H1 (cell line): ENCODE measurements around the gene IGFBP1. TPM values are rescaled to one million over a fixed set of nuclear protein-coding genes. Genes with fewer than 3 reads are reported as not detected.

ENCODE experiments used
- CTCF ChIA-PET: fragments of 300-600 bp; sonication (Branson Sonifier 250); formaldehyde crosslinking; loops from one replicate; lab custom pipeline; 2021; ENCODE audit not compliant: partially characterized antibody; lab: Charles Lee
- POLR2A ChIA-PET: fragments of 300-600 bp; sonication (Branson Sonifier 250); formaldehyde crosslinking; loops from one replicate; lab custom pipeline; 2021; ENCODE audit warnings: inconsistent platforms; ENCODE audit not compliant: partially characterized antibody; lab: Charles Lee
- DNase-seq, 2 experiments: peaks; one replicate each; pipeline versions ENCODE4 v3.0.0 to v3.0.0-alpha.2; 2010 to 2022; ENCODE audit warnings: low spot score in 2 of 2, low read depth in 1 of 2, mixed read lengths in 1 of 2
- FAIRE-seq: peaks from 2 replicates; lab custom pipeline; 2011; peaks lifted over from hg19 to GRCh38; lab: Jason Lieb, UNC
- H2AFZ ChIP-seq: 2 replicates; pipeline ENCODE4 v1.8.1; 2012; ENCODE audit warnings: low read length, inconsistent platforms
- H2AK5ac ChIP-seq: 2 replicates; pipeline ENCODE4 v1.6.1; 2013; ENCODE audit warnings: low read depth, low read length
- H2BK120ac ChIP-seq: replicated peaks from 2 replicates; pipeline ENCODE3; 2013; ENCODE audit warnings: low read depth, low read length, inconsistent platforms
- H2BK12ac ChIP-seq: 2 replicates; pipeline ENCODE4 v1.6.1; 2013; ENCODE audit warnings: low read depth, low read length
- H2BK15ac ChIP-seq: 2 replicates; pipeline ENCODE4 v1.6.1; 2013; ENCODE audit warnings: low read length
- H2BK20ac ChIP-seq: 2 replicates; pipeline ENCODE4 v1.6.1; 2013; ENCODE audit warnings: low read length
- H2BK5ac ChIP-seq: 2 replicates; pipeline ENCODE4 v1.6.1; 2013; ENCODE audit warnings: low read depth, low read length
- H3K14ac ChIP-seq: 2 replicates; pipeline ENCODE4 v1.6.1; 2013; ENCODE audit warnings: inconsistent platforms; ENCODE audit not compliant: insufficient read length
- H3K18ac ChIP-seq: 2 replicates; pipeline ENCODE4 v1.6.1; 2013; ENCODE audit warnings: low read length; ENCODE audit errors: extremely low read depth
- H3K23ac ChIP-seq: 2 replicates; pipeline ENCODE4 v1.6.1; 2013; ENCODE audit warnings: inconsistent platforms; ENCODE audit not compliant: insufficient read length
- H3K23me2 ChIP-seq: 2 replicates; pipeline ENCODE4 v1.6.1; 2013; ENCODE audit warnings: low read depth, low read length
- H3K27ac ChIP-seq: 2 replicates; pipeline ENCODE4 v1.6.1; 2011; ENCODE audit warnings: low read depth, low read length, inconsistent platforms
- H3K27me3 ChIP-seq, 4 experiments: replicated peaks in 1 of 4; 1 replicate in 1 of 4; 2 replicates in 3 of 4; pipeline versions ENCODE4 v1.6.1 to v1.8.1; 2011 to 2013; ENCODE audit warnings: low read length in 3 of 4, mild to moderate bottlenecking in 3 of 4, inconsistent platforms in 2 of 4, mixed read lengths in 2 of 4, moderate library complexity in 1 of 4; ENCODE audit not compliant: control insufficient read depth in 3 of 4, insufficient read depth in 3 of 4; ENCODE audit errors: extremely low read depth in 1 of 4
- H3K36me3 ChIP-seq, 4 experiments: 2 replicates each; pipeline versions ENCODE4 v1.6.1 to v1.8.1; 2011 to 2013; ENCODE audit warnings: mild to moderate bottlenecking in 4 of 4, low read length in 3 of 4, moderate library complexity in 2 of 4, control low read depth in 1 of 4, inconsistent platforms in 1 of 4; ENCODE audit not compliant: insufficient read depth in 4 of 4, control insufficient read depth in 2 of 4
- H3K4ac ChIP-seq: replicated peaks from 2 replicates; pipeline ENCODE3; 2013; ENCODE audit warnings: low read length, low read depth, mixed read lengths, inconsistent platforms; ENCODE audit not compliant: insufficient read length
- H3K4me1 ChIP-seq, 4 experiments: replicated peaks in 1 of 4; 1 replicate in 1 of 4; 2 replicates in 3 of 4; pipeline versions ENCODE4 v1.6.1 to v1.8.1; 2011 to 2013; ENCODE audit warnings: low read length in 3 of 4, inconsistent platforms in 2 of 4, mixed read lengths in 1 of 4; ENCODE audit not compliant: insufficient read depth in 4 of 4, control insufficient read depth in 3 of 4
- H3K4me2 ChIP-seq, 2 experiments: 2 replicates each; pipeline versions ENCODE4 v1.6.1 to v1.8.1; 2011 to 2013; ENCODE audit warnings: low read depth in 2 of 2, low read length in 2 of 2, control low read depth in 1 of 2, inconsistent platforms in 1 of 2, mild to moderate bottlenecking in 1 of 2; ENCODE audit not compliant: insufficient read depth in 1 of 2
- H3K4me3 ChIP-seq, 4 experiments: fragments of 200-600, 300-600 bp in 1 of 4; sonication (generic), shearing (Covaris generic), sonication (Bioruptor Twin) in 1 of 4; 2 replicates each; pipeline versions ENCODE4 v1.5.1 to v1.8.1; 2011 to 2016; ENCODE audit warnings: low read length in 4 of 4, low read depth in 3 of 4, control low read depth in 2 of 4, inconsistent platforms in 2 of 4, mild to moderate bottlenecking in 2 of 4, mixed read lengths in 1 of 4, moderate library complexity in 1 of 4; ENCODE audit not compliant: insufficient read depth in 2 of 4; ENCODE audit errors: extremely low read depth in 1 of 4
- H3K56ac ChIP-seq: replicated peaks from 2 replicates; pipeline ENCODE3; 2013; ENCODE audit warnings: low read depth, mild to moderate bottlenecking, mixed read lengths, low read length, inconsistent platforms; ENCODE audit not compliant: insufficient read length
- H3K79me1 ChIP-seq: 2 replicates; pipeline ENCODE4 v1.6.1; 2013; ENCODE audit warnings: low read depth, low read length, control low read depth
- H3K79me2 ChIP-seq, 2 experiments: 2 replicates each; pipeline versions ENCODE4 v1.6.1 to v1.8.1; 2012 to 2013; ENCODE audit warnings: low read length in 2 of 2, mild to moderate bottlenecking in 2 of 2, inconsistent platforms in 1 of 2; ENCODE audit not compliant: insufficient read depth in 2 of 2, control insufficient read depth in 1 of 2
- H3K9ac ChIP-seq, 4 experiments: replicated peaks in 1 of 4; 1 replicate in 1 of 4; 2 replicates in 3 of 4; pipeline versions ENCODE4 v1.6.1 to v1.8.1; 2011 to 2013; ENCODE audit warnings: low read depth in 3 of 4, low read length in 3 of 4, control low read depth in 2 of 4, mild to moderate bottlenecking in 2 of 4, moderate library complexity in 2 of 4, inconsistent platforms in 1 of 4; ENCODE audit errors: extremely low read depth in 1 of 4
- H3K9me3 ChIP-seq, 2 experiments: 2 replicates each; pipeline versions ENCODE4 v1.6.1 to v1.8.1; 2012 to 2013; ENCODE audit warnings: mild to moderate bottlenecking in 2 of 2, moderate library complexity in 2 of 2, control low read depth in 1 of 2, inconsistent platforms in 1 of 2, low read depth in 1 of 2, low read length in 1 of 2, mixed read lengths in 1 of 2; ENCODE audit not compliant: insufficient read depth in 2 of 2
- H4K20me1 ChIP-seq, 2 experiments: replicated peaks in 1 of 2; 2 replicates each; pipeline versions ENCODE3 to v1.8.1; 2011 to 2013; ENCODE audit warnings: inconsistent platforms in 2 of 2, low read length in 2 of 2, mild to moderate bottlenecking in 1 of 2; ENCODE audit not compliant: insufficient read depth in 2 of 2, control insufficient read depth in 1 of 2
- H4K5ac ChIP-seq: 2 replicates; pipeline ENCODE4 v1.6.1; 2013; ENCODE audit warnings: low read length, low read depth, mixed read lengths, inconsistent platforms; ENCODE audit not compliant: insufficient read length
- H4K8ac ChIP-seq: 2 replicates; pipeline ENCODE4 v1.8.0; 2013; ENCODE audit warnings: mild to moderate bottlenecking, moderate library complexity, low read length, inconsistent platforms; ENCODE audit not compliant: insufficient read depth; ENCODE audit errors: extremely low read depth
- H4K91ac ChIP-seq: replicated peaks from 2 replicates; pipeline ENCODE3; 2013; ENCODE audit warnings: low read length, mixed read lengths, inconsistent platforms; ENCODE audit not compliant: insufficient read length
- ASH2L ChIP-seq: fragments of 200-600, 300-600 bp; sonication (generic); IDR thresholded peaks from one replicate; pipeline ENCODE4 v1.7.1; 2017; ENCODE audit warnings: low read length
- CBX5 ChIP-seq: fragments of 300-800, 300-1000 bp; sonication (generic); IDR thresholded peaks from 2 replicates; pipeline ENCODE4 v1.7.1; 2016; ENCODE audit warnings: antibody characterized with exemption, low read length, low read depth
- GTF2F1 ChIP-seq: IDR thresholded peaks from 2 replicates; pipeline ENCODE4 v1.6.1; 2012; ENCODE audit warnings: low read depth, low read length, improper control_type of control experiment, borderline replicate concordance
- KDM5A ChIP-seq: fragments of 200-600 bp; IDR thresholded peaks from 2 replicates; pipeline ENCODE4 v1.7.1; 2012; ENCODE audit warnings: mild to moderate bottlenecking, low read length, inconsistent platforms, mixed read lengths
- PHF8 ChIP-seq: fragments of 200-600 bp; sonication (generic); conservative IDR thresholded peaks from 2 replicates; pipeline ENCODE4 v1.7.1; 2012; ENCODE audit warnings: low read depth, mild to moderate bottlenecking, inconsistent platforms, low read length, moderate library complexity
- RFX5 ChIP-seq: IDR thresholded peaks from 2 replicates; pipeline ENCODE4 v1.6.1; 2011; ENCODE audit warnings: low read depth, low read length, improper control_type of control experiment, borderline replicate concordance
- RNF2 ChIP-seq: fragments of 200-900, 300-1000 bp; sonication (generic); IDR thresholded peaks from 2 replicates; pipeline ENCODE4 v1.7.1; 2016; ENCODE audit warnings: borderline replicate concordance, low read depth, mild to moderate bottlenecking, antibody characterized with exemption, low read length; ENCODE audit not compliant: poor library complexity, severe bottlenecking; ENCODE audit errors: missing control alignments
- SIN3A ChIP-seq, 2 experiments: IDR thresholded peaks in 1 of 2; conservative IDR thresholded peaks in 1 of 2; 2 replicates each; pipeline ENCODE4 v1.6.1; 2011 to 2012; ENCODE audit warnings: low read length in 2 of 2, improper control_type of control experiment in 1 of 2, low read depth in 1 of 2, mild to moderate bottlenecking in 1 of 2
- SRF ChIP-seq: IDR thresholded peaks from 2 replicates; pipeline ENCODE4 v1.6.1; 2011; ENCODE audit warnings: mild to moderate bottlenecking, low read depth, low read length, moderate library complexity
- TAF7 ChIP-seq: optimal IDR thresholded peaks from 2 replicates; pipeline ENCODE3; 2011; ENCODE audit warnings: low read depth, mild to moderate bottlenecking, inconsistent platforms, low read length, moderate library complexity, borderline replicate concordance
- WGBS, 2 experiments: shearing (Covaris generic) in 1 of 2; methylation state at CpG; one replicate each; pipeline versions ENCODE4 v1.1.6 to v1.1.7; 2013 to 2015; ENCODE audit warnings: low lambda C conversion rate in 2 of 2, mixed read lengths in 2 of 2, inconsistent platforms in 1 of 2, low coverage in 1 of 2, missing lambda C conversion rate in 1 of 2; ENCODE audit not compliant: insufficient replicate concordance in 2 of 2, insufficient coverage in 1 of 2, insufficient read length in 1 of 2; ENCODE audit errors: extremely low coverage in 1 of 2, missing lambda C conversion rate in 1 of 2; 5-methylcytosine and 5-hydroxymethylcytosine counted together
- polyA plus RNA-seq, 7 experiments: library from polyadenylated mRNA; depleted of rRNA in 3 of 7; stranded (reverse) in 5 of 7; unstranded in 2 of 7; fragments of >200 nt in 5 of 7; fragments of 200-250 nt in 2 of 7; gene quantifications; 1 replicate in 5 of 7; 2 replicates in 1 of 7; 4 replicates in 1 of 7; pipeline versions ENCODE4 v1.2.1 to v1.2.3, GENCODE V29; 2011 to 2013; ENCODE audit warnings: missing spikeins in 2 of 7, mixed read lengths in 2 of 7
- total RNA-seq: library from RNA; stranded (reverse); fragmentation: NEBNext Ultra II Directional; extraction: Animal tissue kit (Norgen Biotek cat#: 25700); gene quantifications from 2 replicates; pipeline ENCODE4 v1.2.1, GENCODE V29; 2021

The IGFBP1 gene
- total and polyA plus RNA-seq, 2 of the 8 experiments (the other 6 are each of a cell fraction or from before 2014, with no cell fraction given) = not detected

DNA sequence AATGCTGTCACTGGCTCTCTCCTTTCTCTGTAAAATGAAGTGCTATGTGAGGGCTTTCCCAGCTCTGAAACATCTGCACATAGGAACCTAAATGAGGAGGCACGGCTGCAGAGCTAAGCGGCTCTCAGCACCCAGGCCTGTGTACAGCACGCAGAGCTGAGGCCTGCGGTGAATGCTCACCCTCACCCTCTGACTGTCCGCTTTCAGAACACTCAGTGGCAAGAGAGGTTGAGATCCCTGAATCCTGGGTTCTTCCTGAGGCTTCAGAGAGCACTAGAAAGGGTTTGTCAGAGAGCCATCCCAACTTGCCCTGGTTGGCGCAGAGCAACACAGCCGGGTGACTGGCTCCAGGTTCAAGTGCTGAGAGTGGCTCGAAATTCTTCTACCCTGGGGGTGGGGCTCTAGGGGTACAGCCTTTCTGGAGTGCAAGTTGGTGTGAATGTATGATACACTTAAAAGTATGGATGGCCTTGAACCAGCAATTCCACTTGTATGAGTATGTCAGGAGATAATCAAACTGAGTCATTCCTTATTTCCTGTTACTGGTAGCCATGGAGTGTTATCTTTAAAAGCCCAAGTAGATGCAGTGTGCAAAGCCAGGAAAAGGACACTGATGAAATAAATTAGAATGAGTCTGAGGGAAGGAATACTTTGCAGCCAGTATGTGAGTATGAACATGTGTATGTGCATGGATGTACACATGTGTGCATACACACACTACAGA is 13.7 kb upstream of the IGFBP1 start:
- Histone ChIP-seq H2AFZ (no peak overlapping the region), H3K4me1 (no peaks in the 10 kb centered on the region; a peak in 1 of 7 replicates), H3K79me2 (no peaks in the 10 kb centered on the region), H3K4me3 (no peak overlapping the region), H3K79me1 (no peaks in the 10 kb centered on the region), H3K14ac (no peak overlapping the region), H4K8ac (no peak overlapping the region), H3K23ac (no peak overlapping the region), H2BK15ac (no peak overlapping the region), H3K27ac (no peak overlapping the region), H3K9ac (no peak overlapping the region), H2BK12ac (no peak overlapping the region), H3K23me2 (no peaks in the 10 kb centered on the region), H3K18ac (no peak overlapping the region), H3K4me2 (no peak overlapping the region), H2BK5ac (no peak overlapping the region), H3K56ac (no peak overlapping the region), H2BK120ac (no peak overlapping the region), H3K36me3 (no peaks in the 10 kb centered on the region; a peak in 1 of 8 replicates), H4K20me1 (no peaks in the 10 kb centered on the region), H2AK5ac (no peak overlapping the region), H4K5ac (no peak overlapping the region), H2BK20ac (no peak overlapping the region), H3K4ac (no peak overlapping the region), H3K9me3 (peaks cover 15 to 29% of the 10 kb centered on the region in 2 experiments), H4K91ac (no peak overlapping the region), H3K27me3 (no peaks in the 10 kb centered on the region)
- ChIA-PET CTCF (interaction anchor here (1.1 to 3.3 kb wide), 3 partner anchors 11 to 264 kb away, joined by 3 to 12 read pairs (median 3); no protein-coding TSS in a partner anchor), POLR2A (no interaction called here)
- WGBS, 2 experiments = 94% methylated on average over 8 of the region's 8 CpGs; no CpG with 5 or more reads in 1 of the 2 experiments
- no peak for FAIRE-seq
- DNase-seq = no peak
- TF ChIP-seq SIN3A (conservative IDR thresholded peaks at IDR 0.05 in 1 of 2, IDR thresholded peaks at IDR 0.05 in 1 of 2; ENCODE audit: low read depth in 1 of 2, low read length in 2 of 2) = no peak
- no peak for TF ChIP-seq RFX5
- TF ChIP-seq SRF = no peak
- TF ChIP-seq GTF2F1 = no peak
- no peak for TF ChIP-seq ASH2L
- no peak for TF ChIP-seq RNF2
- TF ChIP-seq TAF7 = no peak
- no peak for TF ChIP-seq PHF8
- TF ChIP-seq CBX5 = no peak
- no peak for TF ChIP-seq KDM5A
